HG03571 (cell line): ENCODE data around the gene ACADSB.

Experiments used
- ATAC-seq: cut with Tn5 transposase; IDR thresholded peaks from one replicate; pipeline ENCODE4 v1.9.1; 2021; ENCODE audit not compliant: unreplicated experiment

ACADSB gene

DNA sequence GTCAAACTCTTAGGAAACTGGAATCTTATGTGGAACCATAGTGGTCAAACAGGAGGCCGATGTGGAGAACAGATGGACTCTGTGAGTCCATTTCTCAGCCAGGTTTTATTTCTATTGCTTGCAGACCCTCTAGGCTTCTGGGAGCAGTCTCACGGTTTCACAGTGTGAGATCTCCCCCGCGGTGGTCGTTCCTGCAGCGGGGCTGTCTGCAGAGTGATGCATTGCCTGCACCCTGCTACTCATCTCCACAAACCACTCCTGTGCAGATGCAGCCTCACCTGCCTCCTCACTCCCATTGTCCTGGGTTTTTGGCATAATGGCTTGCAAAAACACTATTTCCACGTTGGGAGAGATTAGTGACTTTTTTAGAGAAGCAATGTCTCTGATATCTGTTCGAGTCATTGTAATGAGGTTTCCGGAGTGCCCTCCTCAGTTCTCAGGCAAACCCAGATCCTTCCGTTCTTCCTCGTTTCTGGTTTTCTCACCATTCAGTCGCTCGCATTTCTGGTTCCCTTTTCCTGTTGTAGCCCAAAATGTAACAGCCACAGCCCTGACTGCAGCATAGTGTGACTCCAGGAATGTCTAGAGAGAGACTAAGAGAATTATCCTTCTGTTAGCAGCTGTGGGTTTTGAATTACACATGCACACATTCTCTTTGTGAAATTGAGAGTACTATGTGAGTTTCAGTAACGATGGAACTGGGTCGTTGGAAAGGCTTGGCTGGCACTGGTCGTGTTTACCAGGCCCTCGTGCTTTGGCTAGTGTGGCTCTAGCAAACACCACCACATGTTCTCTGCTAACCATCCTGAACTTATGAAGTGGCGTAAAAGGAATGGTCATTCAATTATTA lies 30.2 kb downstream of the ACADSB start:
- no peak for ATAC-seq

GRCh38 chr10:123039632-123039930 lies 30.8 kb downstream of the ACADSB start:
- no peak for ATAC-seq

- ATAC-seq, result no peak
Measured at GRCh38 chr10:123042708-123043408, 34.1 kb downstream of the ACADSB start.

DNA sequence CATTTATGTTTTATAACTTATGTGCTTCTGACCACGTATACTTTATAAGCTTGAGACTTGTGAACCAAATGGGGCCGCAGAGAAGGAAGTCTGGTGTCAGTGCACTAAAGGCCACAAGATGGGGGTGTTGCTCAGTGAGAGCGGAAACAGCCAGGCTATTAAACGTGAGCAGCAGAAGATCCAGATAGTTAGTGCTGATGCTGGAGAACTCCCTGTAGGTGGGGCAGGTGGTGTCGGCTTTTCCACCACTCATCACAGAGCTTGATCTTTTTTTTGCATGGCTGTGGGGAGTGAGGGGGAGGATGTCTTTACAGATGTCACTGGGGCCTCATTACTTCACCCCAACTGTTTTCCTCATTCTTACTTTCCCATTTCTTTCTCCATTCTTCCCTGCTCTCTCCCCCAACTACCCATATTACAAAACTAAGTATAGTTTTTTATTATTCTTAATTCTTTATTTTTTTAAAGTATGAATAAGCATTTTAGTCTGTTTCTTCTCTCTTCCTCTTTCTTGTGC lies 34.7 kb downstream of the ACADSB start:
- ATAC-seq, result no peak

DNA sequence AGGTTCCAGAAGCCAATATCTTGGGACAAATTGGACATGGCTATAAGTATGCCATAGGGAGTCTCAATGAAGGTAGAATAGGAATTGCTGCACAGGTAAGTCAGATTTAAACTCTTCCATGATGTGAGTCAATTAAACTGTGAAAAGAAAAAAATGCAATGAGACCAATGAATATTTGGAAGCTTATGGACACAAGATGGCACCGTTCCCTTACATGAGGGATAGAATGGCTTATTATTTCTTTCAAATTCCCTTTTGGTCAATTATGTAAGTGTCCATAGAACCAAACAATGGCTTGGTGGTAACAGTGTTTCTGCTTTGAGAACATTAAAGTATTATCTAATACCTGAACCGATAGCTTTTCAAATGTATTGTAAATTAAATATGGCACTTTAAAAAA lies 35.6 kb downstream of the ACADSB start:
- ATAC-seq, result no peak

DNA sequence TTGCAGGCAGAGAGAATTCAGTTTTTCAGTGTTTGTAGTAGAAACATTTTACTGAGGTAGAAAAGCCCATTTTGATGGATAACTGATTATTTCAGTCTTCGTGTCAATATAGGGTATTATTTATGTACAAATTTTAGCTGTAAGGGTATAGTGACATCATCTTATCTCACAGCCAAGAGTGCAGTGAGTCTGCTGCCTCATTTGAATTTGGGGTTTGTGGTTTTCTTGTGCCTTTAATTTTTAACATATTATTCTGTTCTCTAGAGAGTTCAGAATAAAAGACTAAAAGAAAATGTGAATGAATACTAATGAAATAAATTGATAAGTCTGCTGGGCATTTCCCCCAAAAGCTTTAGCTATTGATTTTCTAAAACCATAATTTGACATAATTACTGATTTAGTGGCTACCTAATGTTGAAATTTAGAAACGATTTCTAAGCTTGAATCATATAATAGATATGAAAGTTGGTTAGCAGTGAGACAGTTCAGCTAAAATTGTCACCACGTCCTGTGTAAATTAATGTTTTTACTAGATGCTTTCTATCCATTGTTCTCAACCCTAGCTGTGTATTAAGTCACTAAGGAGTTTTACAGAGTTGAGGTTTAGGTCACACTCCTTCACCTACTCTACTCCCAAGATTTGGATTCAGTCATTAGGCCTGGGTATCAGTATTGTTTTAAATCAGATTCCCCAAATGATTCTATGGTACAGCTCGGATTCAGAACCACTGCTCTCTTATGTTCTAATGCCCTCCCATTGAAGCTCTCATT lies 37.3 kb downstream of the ACADSB start:
- ATAC-seq, result no peak

GRCh38 chr10:123057968-123058367 lies 49.2 kb downstream of the ACADSB start:
- ATAC-seq, result no peak

DNA sequence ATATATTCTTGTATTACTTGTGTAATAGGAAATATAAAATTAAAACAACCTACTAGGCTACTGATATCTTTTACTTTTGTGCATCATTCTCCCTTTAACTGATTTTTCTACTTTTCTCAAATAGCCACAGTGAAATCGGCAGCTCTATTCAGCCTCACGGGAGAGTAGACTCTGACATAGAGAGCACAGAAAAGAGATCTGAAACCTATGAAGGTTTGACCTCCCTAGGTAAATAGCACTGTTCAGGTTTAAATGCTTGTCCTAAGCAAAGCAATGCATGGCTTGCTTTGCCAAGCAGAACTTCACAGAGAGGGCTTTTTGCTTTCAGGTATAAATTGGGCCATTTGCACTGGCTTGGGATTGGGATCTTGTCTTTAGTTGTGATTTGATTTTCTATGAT lies 53.1 kb downstream of the ACADSB start:
- ATAC-seq, result no peak

GRCh38 chr10:123062726-123063125 lies 53.9 kb downstream of the ACADSB start:
- no peak for ATAC-seq

DNA sequence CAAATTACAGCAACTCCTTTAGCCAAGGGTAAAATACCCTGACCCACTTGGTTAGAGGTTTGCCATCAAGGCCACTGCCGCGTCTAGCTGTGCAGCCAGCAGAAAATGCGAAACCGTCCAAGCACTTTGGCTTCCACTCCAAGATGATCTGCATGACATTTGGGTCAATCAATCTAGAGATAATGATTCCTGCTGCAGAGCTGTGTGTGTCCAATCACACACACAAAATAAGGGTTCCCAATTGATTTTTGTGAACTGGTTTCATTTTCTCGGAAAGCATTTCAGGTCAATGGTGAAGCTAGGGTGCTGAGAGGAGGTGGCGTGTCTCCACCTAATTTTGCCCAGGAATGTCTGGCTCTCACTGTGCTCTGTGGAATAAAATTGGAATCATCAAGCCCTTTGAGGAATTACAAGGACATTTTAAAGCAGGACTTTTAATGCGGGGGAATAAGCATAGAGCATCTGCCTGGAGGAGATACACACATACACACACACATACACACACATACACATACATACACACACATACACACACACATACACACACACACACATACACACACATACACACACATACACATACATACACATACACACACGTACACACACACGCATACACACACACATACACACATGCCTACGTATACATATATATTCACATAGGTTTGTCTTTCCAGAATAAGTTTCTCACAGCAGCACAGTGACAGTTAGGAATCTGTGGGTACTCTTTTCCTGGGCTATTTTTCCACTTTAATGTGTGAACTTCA lies 59.5 kb downstream of the ACADSB start:
- no peak for ATAC-seq

DNA sequence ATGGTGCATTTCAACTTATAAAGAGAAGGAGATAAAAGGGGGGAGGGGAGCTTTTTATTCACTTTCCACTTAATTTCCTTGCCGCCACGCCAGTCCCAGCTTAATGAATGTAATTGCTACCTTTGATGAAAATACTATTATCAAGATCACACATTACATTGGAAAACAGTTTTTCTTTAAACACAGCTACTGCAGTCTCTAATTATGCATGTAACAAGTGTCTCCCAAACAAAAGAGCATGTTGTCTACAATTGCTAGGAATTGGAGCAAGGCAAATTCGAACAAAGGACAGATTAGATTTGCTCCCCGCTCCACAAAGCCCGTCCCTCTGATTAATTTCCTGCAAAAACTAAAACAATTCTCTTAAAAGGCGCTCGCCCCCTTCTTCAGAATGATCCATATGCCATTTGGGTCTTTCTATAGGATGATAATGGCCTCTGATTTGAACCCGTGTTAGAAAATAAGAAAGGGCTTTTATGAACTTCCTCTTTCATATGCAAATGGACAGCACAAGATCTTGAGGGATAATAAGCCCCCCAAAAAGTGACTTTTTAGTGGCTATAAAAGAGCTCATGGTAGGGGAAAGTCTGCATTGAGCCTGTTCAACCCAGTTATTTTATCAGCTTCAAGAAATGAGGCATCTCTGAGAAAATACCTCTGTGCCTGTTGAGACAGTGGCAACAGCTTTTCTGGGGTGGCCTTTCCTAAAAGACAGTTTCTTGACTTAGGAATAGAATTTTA lies 60.6 kb downstream of the ACADSB start:
- ATAC-seq, result no peak

DNA sequence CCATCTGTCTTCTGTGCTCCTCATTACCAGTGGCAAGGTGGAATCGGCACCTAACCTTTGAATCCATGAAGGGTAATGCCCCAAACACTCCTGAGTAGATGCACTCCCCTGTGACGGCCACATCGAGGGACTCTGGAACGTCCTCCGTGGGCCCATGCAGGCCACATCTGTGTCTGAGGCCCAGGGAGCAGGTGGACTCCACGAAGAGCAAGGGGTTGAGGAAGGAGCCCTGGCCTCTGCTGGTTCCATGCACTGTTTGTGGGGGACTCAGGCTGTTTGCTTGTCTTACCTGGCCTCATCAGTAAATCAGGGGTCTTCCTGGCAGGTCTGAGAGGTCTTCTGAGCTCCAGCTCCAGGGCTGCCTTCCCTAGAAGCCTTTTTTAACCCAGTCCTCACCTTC lies 64.4 kb downstream of the ACADSB start:
- no peak for ATAC-seq

DNA sequence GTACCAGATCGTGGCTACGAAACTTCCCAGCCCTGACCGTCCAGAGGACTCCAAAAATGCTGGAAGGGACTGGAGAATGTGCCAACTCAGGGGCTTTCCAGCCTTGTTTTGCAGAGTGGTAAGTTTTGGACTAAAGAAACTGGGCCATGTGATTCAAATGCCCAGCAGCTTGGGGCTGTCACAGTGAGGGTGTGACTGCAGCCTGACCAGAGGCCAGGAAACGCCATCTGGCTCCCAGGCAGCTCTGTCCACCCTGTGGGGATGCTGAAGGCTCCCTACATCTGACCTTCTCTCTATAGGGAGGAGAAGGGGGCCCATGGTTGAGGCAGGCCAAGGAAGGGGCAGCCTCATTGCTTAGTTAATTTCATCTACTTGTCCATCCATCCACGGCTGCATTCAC lies 65.4 kb downstream of the ACADSB start:
- ATAC-seq, result no peak

DNA sequence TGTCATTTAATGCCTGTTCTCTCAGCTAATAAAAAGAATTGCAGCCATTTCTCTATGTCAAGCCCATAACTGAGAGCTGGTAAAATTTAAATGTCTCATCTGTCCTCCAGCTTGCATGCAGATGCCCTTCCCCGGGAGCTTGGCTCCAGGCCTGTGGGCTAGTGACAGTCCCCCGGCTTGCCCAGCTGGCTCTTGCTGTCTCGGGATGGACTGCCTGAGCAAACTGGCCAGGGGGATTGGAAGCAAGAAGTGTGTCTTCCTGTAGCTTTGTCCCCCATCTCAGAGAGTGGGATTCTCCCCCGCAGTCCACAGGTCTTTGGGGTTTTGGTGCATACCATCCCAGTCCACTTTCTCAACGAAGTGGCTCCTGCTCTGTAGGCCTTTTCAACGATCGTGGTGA lies 73.1 kb downstream of the ACADSB start:
- ATAC-seq, result no peak

- no peak for ATAC-seq
Measured at GRCh38 chr10:123083811-123084210, 75.0 kb downstream of the ACADSB start.

DNA sequence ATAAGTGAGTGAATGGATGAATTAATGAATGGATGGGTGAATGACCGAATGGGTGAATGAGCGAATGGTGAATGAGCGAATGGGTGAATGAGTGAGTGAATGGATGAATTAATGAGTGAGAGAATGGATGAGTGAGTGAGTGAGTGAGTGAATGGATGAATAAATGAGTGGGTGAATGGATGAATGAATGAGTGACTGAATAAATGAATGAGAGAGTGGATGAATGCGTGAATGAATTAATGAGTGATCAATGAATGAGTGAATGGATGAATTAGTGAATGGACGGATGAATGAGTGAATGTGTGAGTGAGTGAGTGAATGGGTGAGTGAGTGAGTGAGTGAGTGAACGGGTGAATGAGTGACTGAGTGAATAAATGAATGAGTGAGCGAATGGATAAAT lies 77.5 kb downstream of the ACADSB start:
- no peak for ATAC-seq

- ATAC-seq, result no peak
Measured at GRCh38 chr10:123087348-123087747, 78.5 kb downstream of the ACADSB start.

- ATAC-seq, result no peak
Measured at GRCh38 chr10:123087786-123088185, 79.0 kb downstream of the ACADSB start.

- ATAC-seq, result no peak
Measured at GRCh38 chr10:123092635-123093414, 84.0 kb downstream of the ACADSB start.
